Neural cell (in vitro differentiated cells): ENCODE data around the gene HLA-E. TPM values are rescaled to one million over a fixed set of nuclear protein-coding genes. Genes with fewer than 3 reads are reported as not detected.
"Not testable (repeated sequence)": the region's sequence is repeated elsewhere in the genome, so short reads cannot be mapped to it uniquely, and the experiment has no call there.

Experiments
- H2AFZ ChIP-seq: fragments of 200-600, 300-800 bp; sonication (generic), shearing (Covaris generic); 2 replicates; pipeline ENCODE4 v1.6.0; 2014; ENCODE audit warnings: low read depth, mild to moderate bottlenecking, antibody characterized with exemption, low read length, moderate library complexity
- H3F3A ChIP-seq: fragments of 200-600 bp; shearing (Covaris generic); 2 replicates; pipeline ENCODE4 v1.6.1; 2016; ENCODE audit warnings: mild to moderate bottlenecking, moderate library complexity, mixed read lengths, antibody characterized with exemption, low read length; ENCODE audit not compliant: insufficient read depth, poor library complexity, severe bottlenecking
- H3K27ac ChIP-seq: fragments of 200-600, 300-800 bp; sonication (generic), shearing (Covaris generic); 2 replicates; pipeline ENCODE4 v1.5.1; 2014; ENCODE audit warnings: mild to moderate bottlenecking, low read length, moderate library complexity
- H3K27me3 ChIP-seq: fragments of 300-800, 200-600 bp; sonication (generic), shearing (Covaris generic); 2 replicates; pipeline ENCODE4 v1.6.0; 2014; ENCODE audit warnings: mild to moderate bottlenecking, low read depth, low read length, moderate library complexity; ENCODE audit not compliant: insufficient read depth
- H3K36me3 ChIP-seq: fragments of 300-800, 200-600 bp; sonication (generic), shearing (Covaris generic); 2 replicates; pipeline ENCODE4 v1.5.1; 2014; ENCODE audit warnings: mild to moderate bottlenecking, antibody characterized with exemption, low read length, moderate library complexity; ENCODE audit not compliant: insufficient read depth
- H3K4me2 ChIP-seq: fragments of 300-800, 200-600 bp; sonication (generic), shearing (Covaris generic); 2 replicates; pipeline ENCODE4 v1.6.0; 2014; ENCODE audit warnings: mild to moderate bottlenecking, low read length
- H3K4me3 ChIP-seq: fragments of 300-800, 200-600 bp; sonication (generic), shearing (Covaris generic); 2 replicates; pipeline ENCODE4 v1.5.1; 2014; ENCODE audit warnings: mild to moderate bottlenecking, low read length, moderate library complexity
- H3K79me2 ChIP-seq: fragments of 200-600 bp; shearing (Covaris generic); replicated peaks from 2 replicates; pipeline ENCODE4 v1.6.0; 2014; ENCODE audit warnings: mild to moderate bottlenecking, low read length, moderate library complexity; ENCODE audit not compliant: insufficient read depth
- H3K9ac ChIP-seq: fragments of 300-800, 200-600 bp; sonication (generic), shearing (Covaris generic); 2 replicates; pipeline ENCODE4 v1.6.1; 2016; ENCODE audit warnings: mild to moderate bottlenecking, low read length, mixed read lengths
- H3K9me2 ChIP-seq: fragments of 200-600 bp; shearing (Covaris generic); 2 replicates; pipeline ENCODE4 v1.6.1; 2016; ENCODE audit warnings: mild to moderate bottlenecking, low read length, mixed read lengths; ENCODE audit not compliant: insufficient read depth
- H3K9me3 ChIP-seq: fragments of 200-600, 300-800 bp; sonication (generic), shearing (Covaris generic); 2 replicates; pipeline ENCODE4 v1.6.1; 2016; ENCODE audit warnings: mild to moderate bottlenecking, mixed run types, low read length, moderate library complexity, mixed read lengths
- H4K20me1 ChIP-seq: fragments of 200-600 bp; shearing (Covaris generic); 2 replicates; pipeline ENCODE4 v1.6.1; 2016; ENCODE audit warnings: mild to moderate bottlenecking, mixed run types; ENCODE audit not compliant: insufficient read depth
- CTCF ChIP-seq: fragments of 450-650 bp; IDR thresholded peaks from 2 replicates; pipeline ENCODE4 v1.5.1; 2014; ENCODE audit warnings: antibody characterized with exemption, mild to moderate bottlenecking, moderate library complexity; ENCODE audit not compliant: poor library complexity, severe bottlenecking
- EP300 ChIP-seq: fragments of 450-650 bp; conservative IDR thresholded peaks from 2 replicates; pipeline ENCODE4 v1.6.1; 2014; ENCODE audit warnings: antibody characterized with exemption, mild to moderate bottlenecking, moderate library complexity; ENCODE audit not compliant: poor library complexity, severe bottlenecking
- EZH2 ChIP-seq: fragments of 200-600, 300-800 bp; shearing (Covaris generic), sonication (generic); IDR thresholded peaks from 2 replicates; pipeline ENCODE4 v1.6.1; 2014; ENCODE audit warnings: antibody characterized with exemption, low read length, borderline replicate concordance, mild to moderate bottlenecking; ENCODE audit not compliant: insufficient read depth, poor library complexity, severe bottlenecking
- MXI1 ChIP-seq: fragments of 450-650 bp; conservative IDR thresholded peaks from 2 replicates; pipeline ENCODE4 v1.6.1; 2014; ENCODE audit warnings: antibody characterized with exemption, mild to moderate bottlenecking; ENCODE audit not compliant: poor library complexity, severe bottlenecking
- POLR2AphosphoS5 ChIP-seq: IDR thresholded peaks from 2 replicates; pipeline ENCODE4 v1.6.1; 2012
- RAD21 ChIP-seq: fragments of 450-650 bp; conservative IDR thresholded peaks from 2 replicates; pipeline ENCODE4 v1.6.1; 2014; ENCODE audit warnings: antibody characterized with exemption, mild to moderate bottlenecking, moderate library complexity
- SMC3 ChIP-seq: fragments of 450-650 bp; conservative IDR thresholded peaks from 2 replicates; pipeline ENCODE4 v1.6.1; 2014; ENCODE audit warnings: antibody characterized with exemption, mild to moderate bottlenecking, moderate library complexity; ENCODE audit not compliant: poor library complexity
- TAF1 ChIP-seq: IDR thresholded peaks from 2 replicates; pipeline ENCODE4 v1.6.1; 2012; ENCODE audit warnings: low read depth
- polyA plus RNA-seq: library from polyadenylated mRNA; depleted of rRNA; stranded (reverse); fragments of >200 nt; gene quantifications from 2 replicates; pipeline ENCODE4 v1.2.3, GENCODE V29; 2014
- TF ChIP-seq, protein P1 (sequence below): IDR thresholded peaks from 2 replicates; pipeline ENCODE4 v1.6.1; 2012; ENCODE audit warnings: borderline replicate concordance

The HLA-E gene
- polyA plus RNA-seq, 1 donor from 2014 or later, result 0.51 TPM

- no peak overlapping the region for H3K27ac ChIP-seq
- no peaks in the 10 kb centered on the region for H3F3A ChIP-seq
- no peaks in the 10 kb centered on the region for H4K20me1 ChIP-seq
- H3K27me3 ChIP-seq, result peaks cover 9% of the 10 kb centered on the region
- H3K9me2 ChIP-seq, result no peaks in the 10 kb centered on the region
- no peak overlapping the region for H3K4me3 ChIP-seq
- TF ChIP-seq MXI1 (no peak), EZH2 (no peak), EP300 (no peak), POLR2AphosphoS5 (no peak), RAD21 (no peak), CTCF (no peak), SMC3 (no peak), TAF1 (no peak)
- TF ChIP-seq, protein P1, sequence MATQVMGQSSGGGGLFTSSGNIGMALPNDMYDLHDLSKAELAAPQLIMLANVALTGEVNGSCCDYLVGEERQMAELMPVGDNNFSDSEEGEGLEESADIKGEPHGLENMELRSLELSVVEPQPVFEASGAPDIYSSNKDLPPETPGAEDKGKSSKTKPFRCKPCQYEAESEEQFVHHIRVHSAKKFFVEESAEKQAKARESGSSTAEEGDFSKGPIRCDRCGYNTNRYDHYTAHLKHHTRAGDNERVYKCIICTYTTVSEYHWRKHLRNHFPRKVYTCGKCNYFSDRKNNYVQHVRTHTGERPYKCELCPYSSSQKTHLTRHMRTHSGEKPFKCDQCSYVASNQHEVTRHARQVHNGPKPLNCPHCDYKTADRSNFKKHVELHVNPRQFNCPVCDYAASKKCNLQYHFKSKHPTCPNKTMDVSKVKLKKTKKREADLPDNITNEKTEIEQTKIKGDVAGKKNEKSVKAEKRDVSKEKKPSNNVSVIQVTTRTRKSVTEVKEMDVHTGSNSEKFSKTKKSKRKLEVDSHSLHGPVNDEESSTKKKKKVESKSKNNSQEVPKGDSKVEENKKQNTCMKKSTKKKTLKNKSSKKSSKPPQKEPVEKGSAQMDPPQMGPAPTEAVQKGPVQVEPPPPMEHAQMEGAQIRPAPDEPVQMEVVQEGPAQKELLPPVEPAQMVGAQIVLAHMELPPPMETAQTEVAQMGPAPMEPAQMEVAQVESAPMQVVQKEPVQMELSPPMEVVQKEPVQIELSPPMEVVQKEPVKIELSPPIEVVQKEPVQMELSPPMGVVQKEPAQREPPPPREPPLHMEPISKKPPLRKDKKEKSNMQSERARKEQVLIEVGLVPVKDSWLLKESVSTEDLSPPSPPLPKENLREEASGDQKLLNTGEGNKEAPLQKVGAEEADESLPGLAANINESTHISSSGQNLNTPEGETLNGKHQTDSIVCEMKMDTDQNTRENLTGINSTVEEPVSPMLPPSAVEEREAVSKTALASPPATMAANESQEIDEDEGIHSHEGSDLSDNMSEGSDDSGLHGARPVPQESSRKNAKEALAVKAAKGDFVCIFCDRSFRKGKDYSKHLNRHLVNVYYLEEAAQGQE, result no peak
- no peak overlapping the region for H3K9ac ChIP-seq
- no peaks in the 10 kb centered on the region for H3K79me2 ChIP-seq
- no peak overlapping the region for H2AFZ ChIP-seq
- H3K36me3 ChIP-seq, result no peaks in the 10 kb centered on the region
- no peaks in the 10 kb centered on the region for H3K9me3 ChIP-seq
- H3K4me2 ChIP-seq, result no peak overlapping the region
Observed at GRCh38 chr6:30494291-30494861, 5.1 kb downstream of the HLA-E start.

DNA sequence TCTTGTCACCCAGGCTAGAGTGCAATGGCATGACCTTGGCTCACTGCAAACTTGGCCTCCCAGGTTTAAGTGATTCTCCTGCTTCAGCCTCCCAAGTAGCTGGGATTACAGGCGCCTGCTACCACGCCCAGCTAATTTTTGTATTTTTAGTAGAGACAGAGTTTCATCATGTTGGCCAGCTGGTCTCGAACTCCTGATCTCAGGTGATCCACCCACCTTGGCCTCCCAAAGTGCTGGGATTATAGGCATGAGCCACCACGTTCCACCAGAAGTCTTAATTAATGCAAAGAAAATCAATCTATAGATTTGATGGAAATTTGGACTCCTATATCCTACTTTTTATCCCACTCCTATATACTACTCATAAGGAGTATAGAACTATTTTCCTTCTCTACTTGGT, 5.8 kb downstream of the HLA-E start:
- not testable (repeated sequence) for H3K27me3 ChIP-seq, H3F3A ChIP-seq, H3K4me3 ChIP-seq, H3K79me2 ChIP-seq, H3K9me2 ChIP-seq, H3K27ac ChIP-seq, H4K20me1 ChIP-seq, H3K9me3 ChIP-seq, H3K9ac ChIP-seq, H3K4me2 ChIP-seq, H3K36me3 ChIP-seq, H2AFZ ChIP-seq

- Histone ChIP-seq H3K4me3 (no peak overlapping the region), H2AFZ (no peak overlapping the region), H3K4me2 (no peak overlapping the region), H3K79me2 (no peaks in the 10 kb centered on the region), H3K9me3 (no peaks in the 10 kb centered on the region), H3F3A (no peaks in the 10 kb centered on the region), H3K9ac (no peak overlapping the region), H3K36me3 (no peaks in the 10 kb centered on the region), H4K20me1 (no peaks in the 10 kb centered on the region), H3K27ac (no peak overlapping the region), H3K27me3 (no peaks in the 10 kb centered on the region), H3K9me2 (no peaks in the 10 kb centered on the region)
- no peak for TF ChIP-seq EP300
- no peak for TF ChIP-seq RAD21
- no peak for TF ChIP-seq CTCF
- TF ChIP-seq EZH2, result no peak
Observed at GRCh38 chr6:30495993-30496392, 6.7 kb downstream of the HLA-E start.

- not testable (repeated sequence) for H3K27me3 ChIP-seq, H3K9me2 ChIP-seq, H3K9me3 ChIP-seq, H3K4me2 ChIP-seq, H3K36me3 ChIP-seq, H4K20me1 ChIP-seq, H3F3A ChIP-seq, H3K9ac ChIP-seq, H2AFZ ChIP-seq, H3K4me3 ChIP-seq, H3K79me2 ChIP-seq, H3K27ac ChIP-seq
Observed at GRCh38 chr6:30497261-30497599, 7.9 kb downstream of the HLA-E start.
